Colonic mucosa (tissue), 4 donors: ENCODE results near the gene RNF133. TPM values are rescaled to one million over a fixed set of nuclear protein-coding genes. Genes with fewer than 3 reads are reported as not detected.

Experiments
- DNase-seq: peaks from one replicate; pipeline ENCODE4 v3.0.0-alpha.2; 2020
- H3K27ac ChIP-seq: fragments of 200-600 bp; one replicate; pipeline ENCODE4 v1.8.0; 2021
- H3K27me3 ChIP-seq: fragments of 200-600 bp; one replicate; pipeline ENCODE4 v1.8.0; 2021
- H3K36me3 ChIP-seq: fragments of 200-600 bp; one replicate; pipeline ENCODE4 v1.8.0; 2021
- H3K4me1 ChIP-seq: fragments of 200-600 bp; one replicate; pipeline ENCODE4 v1.8.0; 2021; ENCODE audit warnings: mild to moderate bottlenecking
- H3K4me3 ChIP-seq: fragments of 200-600 bp; one replicate; pipeline ENCODE4 v1.8.0; 2021
- H3K9ac ChIP-seq, 2 donors: one replicate each; pipeline ENCODE4 v1.7.0; 2013; ENCODE audit warnings: control low read depth in 2 of 2, low read depth in 2 of 2, low read length in 2 of 2
- H3K9me3 ChIP-seq: fragments of 200-600 bp; one replicate; pipeline ENCODE4 v1.8.0; 2021
- intact Hi-C: fragments of 100-400 bp; cut with DNase I; formaldehyde crosslinking; loops from one replicate; pipeline ENCODE4 v1.14.1; 2022
- total RNA-seq, 2 donors: library from RNA; stranded (reverse); fragmentation: NEBNext Ultra II Directional in 1 of 2; extraction: Animal tissue kit (Norgen Biotek cat#: 25700) in 1 of 2; gene quantifications; one replicate each; pipeline ENCODE4 v1.2.1, GENCODE V29; 2021
- TF ChIP-seq, protein P1 (sequence below): fragments of 200-600 bp; IDR thresholded peaks from one replicate; pipeline ENCODE4 v1.8.0; 2022; ENCODE audit warnings: antibody characterized with exemption, mild to moderate bottlenecking
- donor health status: healthy.
- donor health status: DM: no; HTN: no; CAD: no.
- donor health status: DM: no; HTN: no; CAD: no.

RNF133 gene
- total RNA-seq, 2 donors from 2014 or later, result 0.32 to 0.40 TPM

DNA sequence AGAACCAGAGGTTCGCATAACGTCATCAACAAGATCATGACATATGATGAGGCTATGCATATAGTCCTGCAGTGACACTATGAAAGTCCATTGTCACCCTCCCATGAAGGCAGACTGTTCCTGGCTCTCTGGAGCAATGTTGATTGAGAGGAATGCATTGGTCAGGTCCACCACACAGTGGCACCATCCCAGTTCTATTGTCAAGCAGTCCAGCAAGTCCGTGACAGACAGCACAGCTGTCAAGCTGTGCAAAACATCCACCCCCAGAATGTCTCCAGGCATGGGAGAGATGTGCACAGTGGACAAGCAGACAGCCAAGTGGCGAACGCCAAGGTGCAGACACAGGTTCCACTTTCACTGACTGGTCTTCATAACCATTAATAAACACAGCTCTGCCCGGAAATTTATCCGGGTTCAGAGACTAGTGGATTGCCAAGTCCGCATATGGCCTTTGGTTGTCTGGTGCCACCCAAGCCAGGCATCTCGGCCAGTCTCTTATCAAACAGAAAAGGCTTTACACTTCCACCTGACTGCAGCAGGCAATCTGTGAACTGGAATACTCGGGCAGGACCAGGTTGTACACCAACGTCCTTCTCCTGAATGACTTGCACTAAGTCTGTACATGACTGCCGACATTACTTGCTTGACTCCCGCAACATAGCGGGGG, 7.2 kb downstream of the RNF133 start:
- H3K27me3 ChIP-seq, result no peaks in the 10 kb centered on the region
- no peak for DNase-seq
- H3K27ac ChIP-seq, result no peak overlapping the region
- no peaks in the 10 kb centered on the region for H3K9me3 ChIP-seq
- no peaks in the 10 kb centered on the region for H3K36me3 ChIP-seq
- intact Hi-C loops, result no loop called here
- no peak overlapping the region for H3K4me3 ChIP-seq
- TF ChIP-seq, protein P1, sequence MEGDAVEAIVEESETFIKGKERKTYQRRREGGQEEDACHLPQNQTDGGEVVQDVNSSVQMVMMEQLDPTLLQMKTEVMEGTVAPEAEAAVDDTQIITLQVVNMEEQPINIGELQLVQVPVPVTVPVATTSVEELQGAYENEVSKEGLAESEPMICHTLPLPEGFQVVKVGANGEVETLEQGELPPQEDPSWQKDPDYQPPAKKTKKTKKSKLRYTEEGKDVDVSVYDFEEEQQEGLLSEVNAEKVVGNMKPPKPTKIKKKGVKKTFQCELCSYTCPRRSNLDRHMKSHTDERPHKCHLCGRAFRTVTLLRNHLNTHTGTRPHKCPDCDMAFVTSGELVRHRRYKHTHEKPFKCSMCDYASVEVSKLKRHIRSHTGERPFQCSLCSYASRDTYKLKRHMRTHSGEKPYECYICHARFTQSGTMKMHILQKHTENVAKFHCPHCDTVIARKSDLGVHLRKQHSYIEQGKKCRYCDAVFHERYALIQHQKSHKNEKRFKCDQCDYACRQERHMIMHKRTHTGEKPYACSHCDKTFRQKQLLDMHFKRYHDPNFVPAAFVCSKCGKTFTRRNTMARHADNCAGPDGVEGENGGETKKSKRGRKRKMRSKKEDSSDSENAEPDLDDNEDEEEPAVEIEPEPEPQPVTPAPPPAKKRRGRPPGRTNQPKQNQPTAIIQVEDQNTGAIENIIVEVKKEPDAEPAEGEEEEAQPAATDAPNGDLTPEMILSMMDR, result no peak
- no peaks in the 10 kb centered on the region for H3K4me1 ChIP-seq
- no peak overlapping the region for H3K9ac ChIP-seq

DNA sequence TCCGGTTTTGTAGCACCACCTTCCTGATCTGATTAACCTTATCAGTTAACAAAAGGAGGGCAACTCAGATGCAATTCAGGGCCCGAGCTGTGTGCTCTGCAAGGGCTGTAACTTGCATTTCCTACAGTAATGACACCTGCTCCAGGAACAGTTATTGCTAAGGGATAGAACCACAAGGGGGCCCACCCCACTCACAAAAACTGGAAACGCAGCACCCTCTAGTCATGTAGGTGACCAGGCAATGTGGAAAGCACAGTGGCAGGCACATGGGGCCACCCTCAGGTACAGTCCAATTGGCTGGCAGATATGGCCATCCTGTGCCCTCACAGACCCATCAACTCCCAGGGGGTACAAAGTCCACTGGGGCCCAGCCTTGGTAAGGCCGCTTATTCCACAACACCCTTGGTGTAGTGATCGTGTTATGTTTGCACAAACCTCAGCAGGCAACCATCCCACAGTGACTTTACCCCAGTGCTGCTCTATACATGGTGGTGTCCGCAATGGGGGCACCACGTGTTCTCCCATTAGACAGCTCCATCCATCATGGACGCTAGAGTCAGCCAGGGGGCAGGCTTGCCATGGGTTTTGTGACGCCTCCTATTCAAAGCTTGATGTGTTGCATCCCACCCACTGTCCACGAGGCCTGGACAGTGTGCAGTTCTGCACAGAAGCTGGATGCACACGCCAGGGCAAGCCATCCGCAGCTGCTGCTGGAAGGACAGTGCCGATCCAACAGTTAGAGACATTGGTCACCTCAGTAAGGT, 9.4 kb downstream of the RNF133 start:
- H3K27ac ChIP-seq, result no peak overlapping the region
- no peak overlapping the region for H3K4me3 ChIP-seq
- DNase-seq, result no peak
- intact Hi-C loops, result no loop called here
- H3K9me3 ChIP-seq, result no peaks in the 10 kb centered on the region
- no peak overlapping the region for H3K9ac ChIP-seq
- no peaks in the 10 kb centered on the region for H3K27me3 ChIP-seq
- TF ChIP-seq, protein P1, result no peak
- no peaks in the 10 kb centered on the region for H3K36me3 ChIP-seq
- no peaks in the 10 kb centered on the region for H3K4me1 ChIP-seq

DNA sequence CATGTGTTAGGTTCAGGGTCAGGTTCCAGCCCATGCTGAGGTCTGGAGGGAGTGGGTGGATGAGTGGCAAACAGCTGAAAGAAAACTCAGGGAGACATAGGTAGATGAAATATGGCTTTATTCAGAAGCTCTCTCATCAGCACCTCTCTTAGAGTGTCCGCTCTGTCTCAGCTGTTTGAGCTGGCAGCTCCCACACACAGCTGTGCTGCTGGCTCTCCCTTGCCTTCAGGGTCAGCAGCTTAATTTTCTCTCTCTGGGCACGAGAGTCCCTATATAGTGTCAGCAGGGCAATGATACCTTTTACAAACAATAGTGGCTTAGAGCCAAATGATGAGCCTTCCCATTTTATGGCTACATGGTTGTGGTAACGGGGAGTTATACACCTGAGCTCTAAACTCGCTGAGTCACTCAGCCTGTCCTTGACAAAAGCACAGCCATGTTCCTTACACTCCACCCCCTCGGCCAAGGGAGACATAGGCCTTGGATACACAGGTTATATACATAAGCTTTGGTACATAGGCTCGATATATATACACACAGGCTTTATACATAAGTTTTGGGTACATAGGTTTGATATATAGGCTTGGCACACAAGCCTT, 10.4 kb downstream of the RNF133 start:
- intact Hi-C loops, result no loop called here
- Histone ChIP-seq H3K36me3 (no peaks in the 10 kb centered on the region), H3K4me1 (no peaks in the 10 kb centered on the region), H3K9me3 (no peaks in the 10 kb centered on the region), H3K27ac (no peak overlapping the region), H3K27me3 (no peaks in the 10 kb centered on the region), H3K4me3 (no peak overlapping the region), H3K9ac (no peak overlapping the region)
- TF ChIP-seq, protein P1, result no peak
- DNase-seq, result no peak

DNA sequence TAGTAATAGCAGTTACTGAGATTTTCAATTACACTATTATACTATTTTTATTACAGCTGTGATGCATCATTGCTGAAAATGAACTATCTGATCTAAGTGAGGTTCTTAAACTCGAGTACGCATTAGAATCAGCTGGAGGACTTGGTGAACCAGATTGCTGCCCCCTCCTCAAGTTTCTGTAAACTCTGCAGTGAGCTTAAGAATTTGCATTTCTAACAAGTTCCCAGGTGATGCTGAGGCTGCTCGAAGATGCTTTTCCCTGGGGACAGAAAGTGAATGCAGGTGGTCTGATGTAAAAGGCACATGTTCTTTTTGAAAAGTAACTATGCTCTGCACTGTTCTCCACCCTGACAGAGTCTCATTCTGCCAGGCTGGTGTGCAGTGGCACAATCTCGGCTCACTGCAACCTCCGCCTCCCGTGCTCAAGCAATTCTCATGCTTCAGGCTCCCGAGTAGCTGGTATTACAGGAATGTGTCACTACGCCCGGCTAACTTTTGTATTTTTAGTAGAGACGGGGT, 12.5 kb downstream of the RNF133 start:
- no peak overlapping the region for H3K27ac ChIP-seq
- H3K27me3 ChIP-seq, result no peaks in the 10 kb centered on the region
- no peaks in the 10 kb centered on the region for H3K4me1 ChIP-seq
- H3K4me3 ChIP-seq, result no peak overlapping the region
- intact Hi-C loops, result no loop called here
- no peaks in the 10 kb centered on the region for H3K9me3 ChIP-seq
- TF ChIP-seq, protein P1, result no peak
- no peak overlapping the region for H3K9ac ChIP-seq
- DNase-seq, result no peak
- no peaks in the 10 kb centered on the region for H3K36me3 ChIP-seq

- Histone ChIP-seq H3K27me3 (no peaks in the 10 kb centered on the region), H3K4me1 (no peaks in the 10 kb centered on the region), H3K4me3 (no peak overlapping the region), H3K9me3 (no peaks in the 10 kb centered on the region), H3K36me3 (no peaks in the 10 kb centered on the region), H3K9ac (no peak overlapping the region), H3K27ac (no peak overlapping the region)
- no peak for DNase-seq
- TF ChIP-seq, protein P1, result no peak
- intact Hi-C loops, result no loop called here
Measured at GRCh38 chr7:122684504-122684903, 14.4 kb downstream of the RNF133 start.
